ENCODE results near the gene HMGCL. TPM values are rescaled to one million over a fixed set of nuclear protein-coding genes. Genes with fewer than 3 reads are reported as not detected.
A peak's percentile ranks its signal among the peaks of the same experiment; 100 is the strongest.
"Not testable (repeated sequence)": the region's sequence is repeated elsewhere in the genome, so short reads cannot be mapped to it uniquely, and the experiment has no call there.

The HMGCL gene
- total RNA-seq, 1 experiment from 2014 or later: 41.8 TPM

- DNase-seq (ENCODE audit: low read depth): no peak
Observed at GRCh38 chr1:23798662-23799142, 26.5 kb downstream of the HMGCL start.

DNA sequence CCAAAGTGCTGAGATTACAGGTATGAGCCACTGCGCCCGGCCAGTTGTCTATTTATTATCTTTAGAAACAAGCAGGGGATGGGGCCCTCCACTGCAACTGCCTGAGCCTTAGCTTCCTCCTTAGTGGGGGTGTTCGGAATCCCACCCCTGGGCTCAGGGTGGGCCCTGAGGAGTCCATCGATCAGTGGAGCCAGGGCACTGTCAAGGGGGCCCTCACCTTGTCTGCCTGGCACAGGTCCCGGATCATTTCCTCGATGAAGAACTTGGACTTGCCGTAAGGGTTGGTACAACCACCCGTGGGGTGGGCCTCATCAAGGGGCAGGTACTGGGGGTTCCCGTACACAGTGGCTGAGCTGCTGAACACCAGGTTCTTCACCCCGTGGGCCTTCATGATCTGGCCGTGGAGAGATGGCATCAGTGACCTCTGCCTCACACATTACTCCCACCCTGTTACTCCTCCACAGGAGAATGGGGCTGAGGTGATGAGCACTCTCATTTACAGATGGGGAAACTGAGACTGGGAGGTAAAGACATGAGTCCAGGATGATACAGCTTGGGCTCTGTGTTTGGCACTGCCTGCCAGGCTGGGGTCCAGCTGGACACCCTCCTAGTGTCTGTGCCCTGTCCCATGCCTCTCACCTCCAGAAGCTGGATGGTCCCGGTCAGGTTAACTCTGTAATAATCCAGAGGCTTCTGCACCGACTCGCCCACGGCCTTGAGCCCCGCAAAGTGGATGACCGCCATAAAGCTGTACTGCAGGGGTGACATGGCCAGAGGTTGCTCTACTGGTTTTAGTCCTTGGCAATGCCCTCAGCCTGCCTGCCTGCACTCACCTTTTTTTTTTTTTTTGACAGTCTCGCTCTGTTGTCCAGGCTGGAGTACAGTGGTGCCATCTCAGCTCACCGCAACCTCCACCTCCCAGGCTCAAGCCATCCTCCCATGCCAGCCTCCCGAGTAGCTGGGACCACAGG, 27.5 kb downstream of the HMGCL start:
- no peak for DNase-seq (ENCODE audit: low read depth)

GRCh38 chr1:23796466-23797271, 28.6 kb downstream of the HMGCL start:
- no peak for DNase-seq (ENCODE audit: low read depth)

GRCh38 chr1:23795676-23796465, 29.4 kb downstream of the HMGCL start:
- no peak for DNase-seq (ENCODE audit: low read depth)

DNA sequence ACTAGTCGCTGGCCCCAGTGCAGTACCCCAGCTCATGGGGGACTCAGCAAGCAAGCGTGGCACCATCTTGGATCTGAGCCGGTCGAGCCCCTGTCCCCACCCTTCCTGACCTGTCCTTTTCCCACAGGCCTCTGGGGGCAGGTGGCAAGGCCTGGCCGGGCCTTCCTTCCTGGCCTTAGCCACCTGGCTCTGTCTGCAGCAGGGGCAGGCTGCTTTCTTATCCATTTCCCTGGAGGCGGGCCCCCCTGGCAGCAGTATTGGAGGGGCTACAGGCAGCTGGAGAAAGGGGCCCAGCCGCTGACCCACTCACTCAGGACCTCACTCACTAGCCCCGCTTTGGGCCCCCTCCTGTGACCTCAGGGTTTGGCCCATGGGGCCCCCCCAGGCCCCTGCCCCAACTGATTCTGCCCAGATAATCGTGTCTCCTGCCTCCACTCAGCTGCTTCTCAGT, 30.5 kb downstream of the HMGCL start:
- not testable (repeated sequence) for DNase-seq (ENCODE audit: low read depth)

- no peak for DNase-seq (ENCODE audit: low read depth)
Observed at GRCh38 chr1:23793861-23794731, 31.1 kb downstream of the HMGCL start.

DNA sequence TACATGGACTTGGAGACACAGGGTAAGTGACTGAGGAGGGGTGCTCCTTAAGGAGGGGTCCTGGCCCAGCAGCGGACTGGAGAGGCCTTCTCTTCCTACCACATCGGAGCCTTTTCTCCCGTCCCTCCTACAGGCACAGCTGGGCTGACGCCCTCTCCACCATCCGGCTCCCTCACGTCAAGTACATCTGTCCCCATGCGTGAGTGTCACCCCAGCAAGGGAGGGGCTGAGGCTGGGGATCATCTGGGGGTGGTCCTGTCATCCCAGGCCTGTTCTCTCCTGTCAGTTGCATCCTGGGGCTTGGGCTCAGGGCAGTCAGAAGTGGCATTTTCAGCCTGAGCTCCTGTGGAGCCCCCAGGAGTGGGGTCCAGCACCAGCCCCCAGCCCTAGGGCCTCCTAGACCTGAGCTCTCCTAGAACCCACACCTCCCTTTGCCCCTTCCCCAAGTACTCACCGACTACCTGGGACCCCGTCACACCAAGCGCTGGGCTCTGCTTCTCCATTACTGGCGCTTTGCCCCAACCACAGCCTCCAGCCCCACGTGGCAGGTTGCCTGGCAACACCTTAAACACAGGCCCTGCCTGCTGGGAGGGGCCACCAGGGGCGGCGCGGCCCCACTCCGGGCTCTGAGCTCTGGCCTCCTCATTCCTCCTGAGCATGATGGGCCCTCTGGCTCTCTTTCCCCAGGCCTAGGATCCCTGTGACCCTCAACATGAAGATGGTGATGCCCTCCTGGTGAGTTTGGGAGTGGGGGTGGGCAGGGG, 32.0 kb downstream of the HMGCL start:
- peak; percentile 54 for DNase-seq (ENCODE audit: low read depth)

DNA sequence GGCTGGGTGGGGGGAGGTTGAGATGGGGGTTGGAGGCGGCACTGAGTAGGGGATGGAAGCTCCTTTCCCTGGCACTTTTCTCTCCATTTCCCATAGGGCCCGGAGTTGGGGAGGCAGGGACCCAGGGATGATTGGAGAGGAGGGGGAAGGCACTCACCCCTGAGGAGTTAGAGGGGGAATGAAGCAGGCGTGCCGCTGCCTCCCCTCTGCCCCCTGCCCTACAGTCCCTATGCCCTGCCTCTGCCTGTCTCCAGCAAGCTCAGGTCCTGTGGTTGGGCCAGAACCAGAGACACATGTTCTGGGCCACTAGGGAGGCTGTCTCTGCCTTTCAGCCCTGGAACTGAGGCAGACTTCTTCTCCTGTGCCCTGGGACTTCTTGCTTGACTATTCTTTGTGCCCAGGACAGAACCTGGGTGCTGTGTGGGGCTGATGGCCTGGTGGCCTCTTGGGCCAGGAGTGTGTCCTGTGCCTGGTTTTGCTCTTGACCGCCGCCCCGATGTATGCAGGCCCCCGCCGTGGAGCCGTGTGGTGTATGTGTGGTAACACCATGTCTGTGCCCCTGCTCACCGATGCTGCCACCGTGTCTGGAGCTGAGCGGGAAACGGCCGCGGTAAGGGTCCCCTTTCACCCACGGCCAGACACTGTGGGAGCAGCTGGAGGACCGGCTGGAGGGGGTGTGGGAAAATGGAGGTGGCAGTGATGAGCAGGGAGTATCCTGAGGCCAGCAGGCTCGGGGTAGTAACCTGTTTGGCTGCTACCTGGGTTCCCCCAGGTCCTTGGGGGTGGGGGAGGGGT, 32.9 kb downstream of the HMGCL start:
- no peak for DNase-seq (ENCODE audit: low read depth)

GRCh38 chr1:23791516-23792047, 33.6 kb downstream of the HMGCL start:
- DNase-seq (ENCODE audit: low read depth): peak; percentile 49

GRCh38 chr1:23790696-23791515, 34.3 kb downstream of the HMGCL start, which contains the start of gene LYPLA2:
Gene LYPLA2, plus strand, starts transcription at chr1:23791145. Its CDS starts 1,538 bp downstream, at chr1:23792683.
- DNase-seq (ENCODE audit: low read depth): peak; percentile 93

DNA sequence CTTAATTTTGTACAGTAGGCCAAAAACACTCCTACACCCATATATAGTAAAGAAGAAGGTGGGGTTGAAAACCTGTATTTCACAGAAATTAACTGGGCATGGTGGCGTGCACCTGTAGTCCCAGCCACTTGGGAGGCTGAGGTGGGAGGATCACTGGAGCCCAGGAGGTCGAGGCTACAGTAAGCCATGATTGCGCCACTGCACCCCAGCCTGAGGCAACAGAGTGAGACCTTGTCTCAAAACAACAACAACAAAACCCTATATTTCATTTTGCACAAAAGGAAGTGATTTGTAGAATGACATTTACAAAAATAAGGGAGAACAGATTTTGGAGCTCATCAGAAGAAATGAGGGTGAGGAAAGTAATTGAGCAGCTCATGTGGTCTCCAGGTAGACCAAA, 36.5 kb downstream of the HMGCL start:
- no peak for DNase-seq (ENCODE audit: low read depth)

DNA sequence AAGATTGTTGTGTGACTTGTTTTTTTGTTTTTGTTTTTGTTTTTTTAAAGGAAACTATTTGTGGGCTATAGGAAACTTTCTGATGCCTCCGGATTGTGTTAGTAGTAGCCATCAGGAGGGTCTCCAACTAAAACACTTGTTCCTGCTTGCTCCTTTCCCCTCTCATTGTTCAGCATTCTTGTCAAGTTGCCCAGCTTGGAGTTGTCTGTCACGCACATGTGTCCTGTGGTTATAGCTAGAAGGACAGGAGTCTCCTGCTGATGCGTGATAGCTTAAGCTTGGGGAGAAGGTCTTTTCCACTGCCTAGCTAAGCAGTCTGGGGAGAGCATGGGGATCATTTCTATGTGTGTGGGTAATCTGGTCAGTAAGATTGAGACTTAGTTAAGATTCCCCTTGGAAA, 37.5 kb downstream of the HMGCL start:
- no peak for DNase-seq (ENCODE audit: low read depth)

- no peak for DNase-seq (ENCODE audit: low read depth)
Observed at GRCh38 chr1:23784846-23785245, 40.4 kb downstream of the HMGCL start.

GRCh38 chr1:23783141-23783540, 42.1 kb downstream of the HMGCL start:
- DNase-seq (ENCODE audit: low read depth): not testable (repeated sequence)

GRCh38 chr1:23779826-23780371, 45.3 kb downstream of the HMGCL start:
- DNase-seq (ENCODE audit: low read depth): peak; percentile 83

- peak; percentile 80 for DNase-seq (ENCODE audit: low read depth)
Observed at GRCh38 chr1:23777979-23778814, 47.0 kb downstream of the HMGCL start, which contains the start of gene PITHD1. Gene PITHD1, plus strand, starts transcription at chr1:23778418. Its CDS starts 98 bp downstream, at chr1:23778516.

Measured in M059J (cell line).